HEK293 (cell line): ENCODE results near the gene DIABLO.
"Not testable (repeated sequence)": the region's sequence is repeated elsewhere in the genome, so short reads cannot be mapped to it uniquely, and the experiment has no call there.

Experiments
- CTCF ChIA-PET: fragments of 350-600 bp; formaldehyde crosslinking; extraction: SDS; loops from one replicate; lab custom pipeline; 2021; ENCODE audit warnings: antibody characterized with exemption; lab: Yijun Ruan, JAX
- POLR2A ChIA-PET: fragments of 300-600 bp; formaldehyde crosslinking; extraction: SDS; loops from one replicate; lab custom pipeline; 2020; ENCODE audit warnings: antibody characterized with exemption, inconsistent platforms; lab: Yijun Ruan, JAX
- H3K27ac ChIP-seq: fragments of 200-500 bp; sonication (Bioruptor generic); 2 replicates; pipeline ENCODE4 v1.5.1; 2014; ENCODE audit warnings: low read depth, low read length, control low read depth, inconsistent platforms; ENCODE audit errors: extremely low read depth
- H3K36me3 ChIP-seq, 2 experiments: fragments of 200-500 bp in 1 of 2; sonication (Bioruptor generic) in 1 of 2; 1 replicate in 1 of 2; 2 replicates in 1 of 2; pipeline ENCODE4 v1.5.1; 2014 to 2017; ENCODE audit warnings: inconsistent platforms in 2 of 2, low read length in 2 of 2; ENCODE audit not compliant: control insufficient read depth in 2 of 2, insufficient read depth in 1 of 2
- H3K4me1 ChIP-seq: fragments of 200-500 bp; sonication (Bioruptor generic); 2 replicates; pipeline ENCODE4 v1.5.1; 2014; ENCODE audit warnings: mild to moderate bottlenecking, low read length, inconsistent platforms; ENCODE audit not compliant: control insufficient read depth, insufficient read depth
- H3K4me3 ChIP-seq: 2 replicates; pipeline ENCODE4 v1.5.1; 2011; ENCODE audit warnings: low read depth, mild to moderate bottlenecking, control low read depth, low read length, moderate library complexity
- H3K9me3 ChIP-seq: fragments of 200-500 bp; sonication (Bioruptor generic); 2 replicates; pipeline ENCODE4 v1.5.1; 2014; ENCODE audit warnings: low read depth, low read length, inconsistent platforms; ENCODE audit not compliant: control insufficient read depth, insufficient read depth
- AEBP2 ChIP-seq: fragments of 450-650 bp; formaldehyde crosslinking; IDR thresholded peaks from 2 replicates; pipeline ENCODE4 v1.5.1; 2016; ENCODE audit warnings: missing biosample characterization, missing genetic modification characterization, borderline replicate concordance
- BCL11A ChIP-seq: fragments of 450-650 bp; formaldehyde crosslinking; IDR thresholded peaks from 2 replicates; pipeline ENCODE4 v1.5.1; 2016; ENCODE audit warnings: low read depth, missing biosample characterization, missing genetic modification characterization
- ELK4 ChIP-seq: IDR thresholded peaks from 2 replicates; pipeline ENCODE4 v1.6.1; 2011; ENCODE audit warnings: mild to moderate bottlenecking, low read depth, low read length, borderline replicate concordance
- KLF16 ChIP-seq: fragments of 450-650 bp; formaldehyde crosslinking; IDR thresholded peaks from 2 replicates; pipeline ENCODE4 v1.5.1; 2017; ENCODE audit warnings: missing biosample characterization, missing genetic modification characterization
- KLF9 ChIP-seq: fragments of 450-650 bp; formaldehyde crosslinking; IDR thresholded peaks from 2 replicates; pipeline ENCODE4 v1.5.1; 2016; ENCODE audit warnings: missing biosample characterization, missing genetic modification characterization, low read depth
- REPIN1 ChIP-seq: fragments of 450-650 bp; formaldehyde crosslinking; IDR thresholded peaks from 2 replicates; pipeline ENCODE4 v1.5.1; 2017; ENCODE audit warnings: missing biosample characterization, missing genetic modification characterization, low read depth
- ZBTB1 ChIP-seq: fragments of 450-650 bp; formaldehyde crosslinking; IDR thresholded peaks from 2 replicates; pipeline ENCODE4 v1.5.1; 2016; ENCODE audit warnings: missing biosample characterization, missing genetic modification characterization
- ZBTB48 ChIP-seq: fragments of 450-650 bp; formaldehyde crosslinking; IDR thresholded peaks from 2 replicates; pipeline ENCODE4 v1.5.1; 2016; ENCODE audit warnings: missing biosample characterization, missing genetic modification characterization
- ZBTB6 ChIP-seq: fragments of 450-650 bp; formaldehyde crosslinking; IDR thresholded peaks from 2 replicates; pipeline ENCODE4 v1.5.1; 2017; ENCODE audit warnings: missing biosample characterization, missing genetic modification characterization
- ZNF114 ChIP-seq: fragments of 450-650 bp; formaldehyde crosslinking; IDR thresholded peaks from 2 replicates; pipeline ENCODE4 v1.5.0; 2017; ENCODE audit warnings: missing biosample characterization, missing genetic modification characterization
- ZNF140 ChIP-seq: fragments of 450-650 bp; formaldehyde crosslinking; IDR thresholded peaks from 2 replicates; pipeline ENCODE4 v1.5.1; 2016; ENCODE audit warnings: missing biosample characterization, missing genetic modification characterization
- ZNF157 ChIP-seq: fragments of 450-650 bp; formaldehyde crosslinking; IDR thresholded peaks from 2 replicates; pipeline ENCODE4 v1.5.1; 2016; ENCODE audit warnings: missing biosample characterization, missing genetic modification characterization
- ZNF175 ChIP-seq: fragments of 450-650 bp; formaldehyde crosslinking; IDR thresholded peaks from 2 replicates; pipeline ENCODE4 v1.5.1; 2016; ENCODE audit warnings: missing biosample characterization, missing genetic modification characterization
- ZNF2 ChIP-seq: fragments of 450-650 bp; formaldehyde crosslinking; IDR thresholded peaks from 2 replicates; pipeline ENCODE4 v1.5.1; 2016; ENCODE audit warnings: missing biosample characterization, missing genetic modification characterization
- ZNF211 ChIP-seq: fragments of 450-650 bp; formaldehyde crosslinking; IDR thresholded peaks from 2 replicates; pipeline ENCODE4 v1.5.1; 2016; ENCODE audit warnings: low read depth, missing biosample characterization, missing genetic modification characterization
- ZNF223 ChIP-seq: fragments of 450-650 bp; formaldehyde crosslinking; IDR thresholded peaks from 2 replicates; pipeline ENCODE4 v1.5.1; 2016; ENCODE audit warnings: missing biosample characterization, missing genetic modification characterization
- ZNF248 ChIP-seq: fragments of 450-650 bp; formaldehyde crosslinking; IDR thresholded peaks from 2 replicates; pipeline ENCODE4 v1.5.1; 2017; ENCODE audit warnings: missing biosample characterization, missing genetic modification characterization
- ZNF280D ChIP-seq: fragments of 450-650 bp; formaldehyde crosslinking; IDR thresholded peaks from 2 replicates; pipeline ENCODE4 v1.5.1; 2016; ENCODE audit warnings: missing biosample characterization, missing genetic modification characterization
- ZNF335 ChIP-seq: fragments of 450-650 bp; formaldehyde crosslinking; conservative IDR thresholded peaks from 2 replicates; pipeline ENCODE4 v1.5.1; 2016; ENCODE audit warnings: missing biosample characterization, missing genetic modification characterization
- ZNF404 ChIP-seq: fragments of 450-650 bp; formaldehyde crosslinking; IDR thresholded peaks from 2 replicates; pipeline ENCODE4 v1.5.1; 2017; ENCODE audit warnings: missing biosample characterization, missing genetic modification characterization
- ZNF416 ChIP-seq: fragments of 450-650 bp; formaldehyde crosslinking; IDR thresholded peaks from 2 replicates; pipeline ENCODE4 v1.5.1; 2016; ENCODE audit warnings: missing biosample characterization, missing genetic modification characterization
- ZNF510 ChIP-seq: fragments of 450-650 bp; formaldehyde crosslinking; IDR thresholded peaks from 2 replicates; pipeline ENCODE4 v1.5.1; 2018; ENCODE audit warnings: mild to moderate bottlenecking, missing genetic modification characterization, missing biosample characterization; ENCODE audit not compliant: insufficient replicate concordance
- ZNF521 ChIP-seq: fragments of 450-650 bp; formaldehyde crosslinking; IDR thresholded peaks from 2 replicates; pipeline ENCODE4 v1.5.1; 2017; ENCODE audit warnings: missing biosample characterization, mild to moderate bottlenecking, missing genetic modification characterization
- ZNF658 ChIP-seq: fragments of 450-650 bp; formaldehyde crosslinking; IDR thresholded peaks from 2 replicates; pipeline ENCODE4; 2016; ENCODE audit warnings: missing biosample characterization, missing genetic modification characterization
- ZNF670 ChIP-seq: fragments of 450-650 bp; formaldehyde crosslinking; IDR thresholded peaks from 2 replicates; pipeline ENCODE4 v1.5.1; 2016; ENCODE audit warnings: missing biosample characterization, missing genetic modification characterization, low read depth
- ZNF768 ChIP-seq: fragments of 450-650 bp; formaldehyde crosslinking; IDR thresholded peaks from 2 replicates; pipeline ENCODE4 v1.5.1; 2018; ENCODE audit warnings: missing biosample characterization, mild to moderate bottlenecking, missing genetic modification characterization
- ZNF843 ChIP-seq: fragments of 450-650 bp; formaldehyde crosslinking; IDR thresholded peaks from 2 replicates; pipeline ENCODE4 v1.5.1; 2016; ENCODE audit warnings: missing biosample characterization, missing genetic modification characterization

DIABLO gene

GRCh38 chr12:122258462-122258861 is 32.6 kb upstream of the DIABLO start:
- not testable (repeated sequence) for H3K4me3 ChIP-seq, H3K27ac ChIP-seq, H3K4me1 ChIP-seq, H3K9me3 ChIP-seq
- ChIA-PET POLR2A (interaction anchor here (0.6 kb wide), 1 partner anchor 104 kb away, joined by 5 read pairs; no protein-coding TSS in a partner anchor), CTCF (interaction anchor here (0.7 kb wide), 2 partner anchors 19 to 165 kb away, joined by 3 to 4 read pairs; no protein-coding TSS in a partner anchor)
- H3K36me3 ChIP-seq: peaks cover 44 to 61% of the 10 kb centered on the region in 2 experiments

GRCh38 chr12:122250536-122250935 is 24.7 kb upstream of the DIABLO start:
- TF ChIP-seq ZNF114 (no peak), ZNF248 (no peak), ELK4 (no peak), BCL11A (tag by site-specific recombination) (no peak), ZBTB48 (no peak), ZNF2 (tag by site-specific recombination) (no peak), ZNF768 (no peak), ZNF416 (tag by site-specific recombination) (no peak), ZNF175 (tag by site-specific recombination) (no peak), AEBP2 (tag by site-specific recombination) (no peak), REPIN1 (tag by site-specific recombination) (no peak), ZNF670 (tag by site-specific recombination) (no peak), ZNF335 (tag by site-specific recombination) (no peak), ZNF521 (no peak), ZBTB1 (tag by site-specific recombination) (no peak), ZNF140 (no peak), ZNF280D (tag by site-specific recombination) (no peak), ZNF157 (tag by site-specific recombination) (no peak)
- H3K9me3 ChIP-seq: no peaks in the 10 kb centered on the region
- H3K36me3 ChIP-seq: peaks cover 9 to 28% of the 10 kb centered on the region in 2 experiments; a peak in 2 of 3 replicates
- POLR2A ChIA-PET: no interaction called here
- H3K27ac ChIP-seq: no peak overlapping the region
- H3K4me3 ChIP-seq: no peak overlapping the region
- CTCF ChIA-PET: interaction anchor here (0.8 to 1.1 kb wide), 2 partner anchors 87 to 105 kb away, joined by 3 read pairs; no protein-coding TSS in a partner anchor
- H3K4me1 ChIP-seq: no peaks in the 10 kb centered on the region

- Histone ChIP-seq H3K4me3 (no peak overlapping the region), H3K36me3 (peaks cover 9 to 28% of the 10 kb centered on the region in 2 experiments; a peak in 2 of 3 replicates), H3K9me3 (no peaks in the 10 kb centered on the region), H3K4me1 (no peaks in the 10 kb centered on the region), H3K27ac (no peak overlapping the region)
- TF ChIP-seq KLF16 (tag by site-specific recombination) (no peak), ZNF416 (tag by site-specific recombination) (no peak), KLF9 (tag by site-specific recombination) (no peak), ZNF658 (tag by site-specific recombination) (no peak), ZNF404 (tag by site-specific recombination) (no peak), ZNF843 (no peak), ZNF211 (tag by site-specific recombination) (no peak), ZBTB6 (tag by site-specific recombination) (no peak), ZNF510 (tag by site-specific recombination) (no peak), ZNF223 (tag by site-specific recombination) (no peak)
- POLR2A ChIA-PET: no interaction called here
- CTCF ChIA-PET: interaction anchor here (0.7 to 1.1 kb wide), 3 partner anchors 13 to 106 kb away, joined by 3 to 4 read pairs (median 3); no protein-coding TSS in a partner anchor
These were observed 24.2 kb upstream of the DIABLO start for GRCh38 chr12:122250047-122250446.
